Vagina (tissue), 2 donors: Measurements from ENCODE around the gene SCARB1. TPM values are rescaled to one million over a fixed set of nuclear protein-coding genes. Genes with fewer than 3 reads are reported as not detected.

Experiments used
- DNase-seq, 2 donors: peaks; one replicate each; pipeline ENCODE4 v3.0.0-alpha.2; 2017; ENCODE audit errors: extremely low spot score in 2 of 2
- H3K27ac ChIP-seq: fragments of 200-600 bp; sonication (generic); one replicate; pipeline ENCODE4 v1.5.1; 2019
- H3K27me3 ChIP-seq: fragments of 200-600 bp; sonication (generic); one replicate; pipeline ENCODE4 v1.5.1; 2019
- H3K36me3 ChIP-seq, 2 donors: fragments of 200-600 bp; sonication (generic); one replicate each; pipeline ENCODE4 v1.5.1; 2017 to 2019
- H3K4me1 ChIP-seq: fragments of 200-600 bp; sonication (generic); one replicate; pipeline ENCODE4 v1.5.1; 2019
- H3K4me3 ChIP-seq, 2 donors: fragments of 200-600 bp; sonication (generic); 1 replicate in 1 of 2; 2 replicates in 1 of 2; pipeline ENCODE4 v1.5.1; 2016 to 2019
- H3K9me3 ChIP-seq: fragments of 200-600 bp; sonication (generic); one replicate; pipeline ENCODE4 v1.5.1; 2019
- CTCF ChIP-seq, 3 experiments: fragments of 450-650 bp in 2 of 3; fragments of 200-600 bp in 1 of 3; sonication (generic) in 1 of 3; IDR thresholded peaks; one replicate each; pipeline ENCODE4 v1.5.1; 2017 to 2019; ENCODE audit warnings: antibody characterized with exemption in 3 of 3, mild to moderate bottlenecking in 2 of 3, moderate library complexity in 2 of 3
- POLR2A ChIP-seq, 2 donors: fragments of 450-650 bp; IDR thresholded peaks; one replicate each; pipeline ENCODE4 v1.6.1; 2017; ENCODE audit warnings: antibody characterized with exemption in 2 of 2, mild to moderate bottlenecking in 2 of 2, moderate library complexity in 2 of 2
- POLR2AphosphoS5 ChIP-seq, 2 donors: sonication (generic); formaldehyde crosslinking; IDR thresholded peaks; one replicate each; pipeline ENCODE4 v1.9.0; 2017; ENCODE audit warnings: antibody characterized with exemption in 2 of 2, mild to moderate bottlenecking in 2 of 2, low read depth in 1 of 2; ENCODE audit not compliant: insufficient read depth in 1 of 2
- intact Hi-C: fragments of 100-400 bp; cut with DNase I; formaldehyde crosslinking; loops from one replicate; pipeline ENCODE4 v1.15.1; 2023
- total RNA-seq: library from RNA; depleted of rRNA; stranded (reverse); fragments of >200 nt; gene quantifications from one replicate; pipeline ENCODE4 v1.2.3, GENCODE V29; 2016

The SCARB1 gene
- total RNA-seq, 1 donor from 2014 or later: 20.6 TPM

- H3K36me3 ChIP-seq: no peaks in the 10 kb centered on the region
- H3K9me3 ChIP-seq: no peaks in the 10 kb centered on the region
- no peak overlapping the region for H3K27ac ChIP-seq
- TF ChIP-seq CTCF (IDR thresholded peaks at IDR 0.05): no peak
- TF ChIP-seq POLR2A (IDR thresholded peaks at IDR 0.05): no peak
- no peak for TF ChIP-seq POLR2AphosphoS5 (IDR thresholded peaks at IDR 0.05; ENCODE audit: insufficient read depth in 1 of 2, low read depth in 1 of 2)
- intact Hi-C loops: loop anchor here (10.0 kb wide), 1 partner anchor 55 kb away; no protein-coding TSS in a partner anchor
- DNase-seq: no peak
- H3K4me3 ChIP-seq: no peak overlapping the region
- H3K4me1 ChIP-seq: peaks cover 53% of the 10 kb centered on the region
- H3K27me3 ChIP-seq: no peaks in the 10 kb centered on the region
Observed at GRCh38 chr12:124749725-124750124, 113.9 kb downstream of the SCARB1 start.

GRCh38 chr12:124747426-124748161 lies 116.1 kb downstream of the SCARB1 start:
- intact Hi-C loops: loop anchor here (10.0 kb wide), 1 partner anchor 53 kb away; no protein-coding TSS in a partner anchor
- Histone ChIP-seq H3K4me3 (no peak overlapping the region), H3K9me3 (no peaks in the 10 kb centered on the region), H3K4me1 (peaks cover 38% of the 10 kb centered on the region), H3K27ac (peak overlapping the region; percentile 78), H3K27me3 (no peaks in the 10 kb centered on the region), H3K36me3 (no peaks in the 10 kb centered on the region)
- no peak for DNase-seq
- no peak for TF ChIP-seq CTCF (IDR thresholded peaks at IDR 0.05)
- peak in 1 of 2 donors; percentile 59 for TF ChIP-seq POLR2AphosphoS5 (IDR thresholded peaks at IDR 0.05; ENCODE audit: insufficient read depth in 1 of 2, low read depth in 1 of 2)

- Histone ChIP-seq H3K4me1 (peaks cover 31% of the 10 kb centered on the region), H3K27me3 (no peaks in the 10 kb centered on the region), H3K36me3 (no peaks in the 10 kb centered on the region), H3K9me3 (no peaks in the 10 kb centered on the region), H3K4me3 (no peak overlapping the region), H3K27ac (peak overlapping the region; percentile 78)
- DNase-seq: no peak
- intact Hi-C loops: loop anchor here (10.0 kb wide), 1 partner anchor 52 kb away; no protein-coding TSS in a partner anchor
- no peak for TF ChIP-seq POLR2AphosphoS5 (IDR thresholded peaks at IDR 0.05; ENCODE audit: insufficient read depth in 1 of 2, low read depth in 1 of 2)
- TF ChIP-seq POLR2A (IDR thresholded peaks at IDR 0.05): no peak
- TF ChIP-seq CTCF (IDR thresholded peaks at IDR 0.05): no peak
Observed at GRCh38 chr12:124746649-124747425, 116.8 kb downstream of the SCARB1 start.

GRCh38 chr12:124745891-124746570 lies 117.6 kb downstream of the SCARB1 start:
- peak overlapping the region; percentile 78 for H3K27ac ChIP-seq
- no peaks in the 10 kb centered on the region for H3K36me3 ChIP-seq
- TF ChIP-seq POLR2AphosphoS5 (IDR thresholded peaks at IDR 0.05; ENCODE audit: insufficient read depth in 1 of 2, low read depth in 1 of 2) (peak; percentile 89 to 97), POLR2A (IDR thresholded peaks at IDR 0.05) (no peak)
- DNase-seq: peak in 1 of 2 donors; percentile 96
- peaks cover 31% of the 10 kb centered on the region for H3K4me1 ChIP-seq
- no peaks in the 10 kb centered on the region for H3K9me3 ChIP-seq
- H3K4me3 ChIP-seq: peak overlapping the region in 1 of 2 donors; percentile 4
- intact Hi-C loops: loop anchor here (10.0 kb wide), 1 partner anchor 51 kb away; no protein-coding TSS in a partner anchor
- H3K27me3 ChIP-seq: no peaks in the 10 kb centered on the region

- Histone ChIP-seq H3K9me3 (no peaks in the 10 kb centered on the region), H3K4me3 (peak overlapping the region in 1 of 2 donors; percentile 4), H3K36me3 (no peaks in the 10 kb centered on the region), H3K27me3 (no peaks in the 10 kb centered on the region), H3K27ac (peak overlapping the region; percentile 78), H3K4me1 (peaks cover 31% of the 10 kb centered on the region)
- no peak for DNase-seq
- intact Hi-C loops: loop anchor here (10.0 kb wide), 1 partner anchor 51 kb away; no protein-coding TSS in a partner anchor
- TF ChIP-seq POLR2A (IDR thresholded peaks at IDR 0.05): no peak
- TF ChIP-seq POLR2AphosphoS5 (IDR thresholded peaks at IDR 0.05; ENCODE audit: insufficient read depth in 1 of 2, low read depth in 1 of 2): no peak
- no peak for TF ChIP-seq CTCF (IDR thresholded peaks at IDR 0.05)
Observed at GRCh38 chr12:124745465-124745890, 118.2 kb downstream of the SCARB1 start.
